ENCODE results near the gene SLC39A1.
A peak's percentile ranks its signal among the peaks of the same experiment; 100 is the strongest.
"Not testable (repeated sequence)": the region's sequence is repeated elsewhere in the genome, so short reads cannot be mapped to it uniquely, and the experiment has no call there.

SLC39A1 gene, protein sequence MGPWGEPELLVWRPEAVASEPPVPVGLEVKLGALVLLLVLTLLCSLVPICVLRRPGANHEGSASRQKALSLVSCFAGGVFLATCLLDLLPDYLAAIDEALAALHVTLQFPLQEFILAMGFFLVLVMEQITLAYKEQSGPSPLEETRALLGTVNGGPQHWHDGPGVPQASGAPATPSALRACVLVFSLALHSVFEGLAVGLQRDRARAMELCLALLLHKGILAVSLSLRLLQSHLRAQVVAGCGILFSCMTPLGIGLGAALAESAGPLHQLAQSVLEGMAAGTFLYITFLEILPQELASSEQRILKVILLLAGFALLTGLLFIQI

DNA sequence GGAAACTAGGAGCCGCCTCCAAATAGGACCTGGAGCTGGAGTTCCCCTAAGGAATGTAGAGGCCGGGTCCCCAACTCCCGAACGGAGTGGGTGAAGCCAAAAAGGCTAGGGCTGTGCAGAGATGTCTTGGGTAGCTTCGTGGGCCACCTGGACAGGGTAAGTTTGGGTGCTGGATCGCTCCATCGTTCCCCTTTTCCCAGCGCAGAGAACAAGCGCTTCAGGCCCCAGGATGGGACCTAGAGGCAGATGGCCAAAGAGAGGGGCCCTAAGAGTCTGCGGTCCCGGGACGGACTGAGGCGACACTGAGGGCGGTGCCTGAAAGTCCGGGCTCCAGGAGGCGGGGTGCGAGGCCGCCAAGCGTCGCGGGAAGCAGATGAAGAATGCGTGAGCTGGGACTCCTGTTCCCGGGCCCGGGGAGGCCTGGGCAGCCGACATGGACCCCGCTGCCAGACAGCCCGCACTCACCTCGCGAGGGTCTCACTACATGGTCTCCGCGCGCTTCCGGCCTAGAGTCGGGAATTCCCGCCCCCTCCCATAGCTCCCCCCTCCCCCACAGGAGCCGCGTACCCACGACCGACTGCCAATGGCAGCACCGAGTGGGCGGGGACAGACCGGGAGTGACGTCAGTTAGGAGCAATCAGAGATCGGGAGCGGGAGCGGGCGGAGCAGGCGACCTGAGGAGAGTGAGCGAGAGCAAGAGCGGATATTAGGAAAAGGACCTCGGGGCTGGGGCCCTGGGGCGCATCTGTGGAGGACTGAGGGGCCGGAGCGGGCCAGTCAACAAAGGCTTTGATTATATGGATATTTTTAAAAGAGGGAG, at the start of gene SLC39A1:
TSS of gene SLC39A1 (minus strand) at position 508 of the 820 bp plus-strand sequence. CDS start 822 bp downstream, outside the sequence.
- peak; percentile 89 to 97 for DNase-seq

DNA sequence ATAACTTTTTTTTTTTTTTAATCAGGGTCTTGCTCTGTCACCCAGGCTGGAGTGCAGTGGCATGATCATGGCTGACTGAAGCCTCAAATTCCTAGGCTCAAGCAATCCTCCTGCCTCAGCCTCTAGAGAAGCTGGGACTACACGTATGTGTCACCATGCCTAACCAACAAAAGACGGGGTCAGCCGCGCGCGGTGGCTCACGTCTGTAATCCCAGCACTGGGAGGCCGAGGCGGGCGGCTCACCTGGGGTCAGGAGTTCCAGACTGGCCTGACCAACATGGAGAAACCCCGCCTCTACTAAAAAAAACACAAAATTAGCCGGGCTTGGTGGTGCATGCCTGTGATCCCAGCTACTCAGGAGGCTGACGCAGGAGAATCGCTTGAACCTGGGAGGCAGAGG, 49.2 kb upstream of the SLC39A1 start:
- not testable (repeated sequence) for DNase-seq

DNA sequence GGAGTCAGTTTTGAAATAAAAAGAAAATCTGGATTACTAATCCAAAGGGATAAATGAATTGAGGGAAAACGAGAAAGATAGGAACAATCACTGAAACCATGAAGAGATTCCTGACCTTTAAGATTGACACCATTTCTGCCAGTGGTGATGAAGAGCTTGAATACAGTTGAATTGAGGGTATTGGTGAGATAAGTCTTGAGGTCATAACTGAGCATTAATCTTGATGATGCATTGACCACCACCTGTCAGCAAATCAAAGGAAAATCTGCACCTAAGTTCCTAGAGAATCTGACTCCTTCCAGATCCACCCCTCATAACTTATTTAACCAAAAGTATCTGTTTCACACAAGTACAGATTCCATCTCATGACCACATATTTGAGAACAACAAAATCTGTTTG, 48.8 kb upstream of the SLC39A1 start:
- no peak for DNase-seq

DNA sequence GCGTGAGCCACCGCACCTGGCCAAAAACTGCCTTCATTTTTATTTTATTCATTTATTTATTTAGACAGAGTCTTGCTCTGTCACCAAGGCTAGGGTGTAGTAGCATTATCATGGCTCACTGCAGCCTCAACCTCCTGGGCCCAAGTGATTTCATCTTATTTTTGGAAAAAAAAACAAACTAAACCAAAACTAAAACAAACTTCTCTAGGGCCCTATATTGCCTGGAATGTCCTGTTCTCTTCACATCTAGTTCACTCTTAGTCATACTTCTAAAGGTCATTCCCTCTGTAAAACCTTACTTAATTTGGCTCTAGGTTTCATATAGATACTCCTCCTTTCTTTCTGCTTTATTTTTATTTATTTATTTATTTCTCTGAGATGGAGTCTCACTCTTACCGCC, 42.8 kb upstream of the SLC39A1 start:
- DNase-seq, result no peak

DNA sequence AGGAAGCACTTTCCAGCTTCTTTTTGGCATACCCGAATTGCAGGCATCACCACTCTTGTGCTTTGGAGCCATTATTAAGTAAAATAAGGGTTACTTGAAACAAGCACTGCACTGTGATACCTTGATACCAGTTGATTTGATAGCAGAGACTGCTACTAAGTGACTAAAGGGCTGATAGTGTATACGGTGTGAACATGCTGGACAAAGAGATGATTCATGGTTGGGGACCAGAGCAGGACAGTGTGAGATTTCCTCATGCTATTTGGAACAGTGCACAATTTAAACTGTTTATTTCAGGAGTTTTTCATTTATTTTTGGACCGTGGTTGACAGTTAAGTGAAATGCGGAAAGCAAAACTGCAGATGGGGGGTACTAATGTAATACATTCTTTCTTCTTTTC, 37.1 kb upstream of the SLC39A1 start:
- no peak for DNase-seq

DNA sequence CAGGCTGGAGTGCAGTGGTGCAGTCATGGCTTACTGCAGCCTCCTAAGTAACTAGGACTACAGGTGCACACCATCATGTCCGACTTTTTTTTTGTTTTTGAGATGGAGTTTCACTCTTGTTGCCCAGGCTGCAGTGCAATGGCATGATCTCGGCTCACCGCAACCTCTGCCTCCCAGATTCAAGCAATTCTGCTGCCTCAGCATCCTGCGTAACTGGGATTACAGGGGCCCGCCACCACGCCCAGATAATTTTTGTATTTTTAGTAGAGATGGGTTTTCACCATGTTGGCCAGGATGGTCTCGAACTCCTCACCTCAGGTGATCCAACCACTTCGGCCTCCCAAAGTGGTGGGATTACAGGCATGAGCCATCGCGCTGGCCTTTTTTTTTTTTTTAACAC, 33.5 kb upstream of the SLC39A1 start:
- DNase-seq, result not testable (repeated sequence)

DNA sequence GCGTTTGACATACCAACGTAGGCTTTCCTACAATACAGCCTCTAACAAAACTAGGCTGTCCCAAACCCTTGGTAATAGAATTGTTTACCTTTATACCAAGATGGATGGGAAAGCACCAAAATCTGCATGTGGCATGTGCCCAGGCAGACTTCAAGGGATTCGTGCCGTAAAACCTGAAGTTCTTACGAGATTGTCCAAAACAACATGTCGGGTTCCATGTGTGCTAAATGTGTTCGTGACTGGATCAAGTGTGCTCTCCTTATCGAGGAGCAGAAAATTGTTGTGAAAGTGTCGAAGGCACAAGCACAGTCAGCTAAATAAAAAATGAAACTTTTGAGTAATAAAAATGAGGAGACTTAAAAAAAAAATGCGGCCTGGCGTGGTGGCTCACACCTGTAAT, 32.3 kb upstream of the SLC39A1 start:
- no peak for DNase-seq

DNA sequence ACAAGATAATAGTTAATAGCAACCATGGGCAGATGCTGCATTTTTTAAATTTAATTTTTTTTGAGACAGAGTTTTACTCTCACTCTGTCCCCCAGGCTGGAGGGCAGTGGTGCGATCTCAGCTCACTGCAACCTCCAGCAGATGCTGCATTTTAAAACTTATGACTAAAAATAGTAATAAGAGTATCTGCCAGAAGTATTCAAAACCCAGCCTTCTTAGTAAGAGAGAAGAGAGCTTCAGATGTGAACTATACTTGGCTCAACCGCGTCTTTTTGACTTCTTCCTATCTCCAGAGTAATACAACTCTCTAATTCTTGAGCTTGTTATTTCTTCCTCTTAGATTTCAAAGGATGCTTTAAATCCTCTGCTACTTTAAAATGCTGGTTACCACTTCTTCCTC, 31.9 kb upstream of the SLC39A1 start:
- no peak for DNase-seq

DNA sequence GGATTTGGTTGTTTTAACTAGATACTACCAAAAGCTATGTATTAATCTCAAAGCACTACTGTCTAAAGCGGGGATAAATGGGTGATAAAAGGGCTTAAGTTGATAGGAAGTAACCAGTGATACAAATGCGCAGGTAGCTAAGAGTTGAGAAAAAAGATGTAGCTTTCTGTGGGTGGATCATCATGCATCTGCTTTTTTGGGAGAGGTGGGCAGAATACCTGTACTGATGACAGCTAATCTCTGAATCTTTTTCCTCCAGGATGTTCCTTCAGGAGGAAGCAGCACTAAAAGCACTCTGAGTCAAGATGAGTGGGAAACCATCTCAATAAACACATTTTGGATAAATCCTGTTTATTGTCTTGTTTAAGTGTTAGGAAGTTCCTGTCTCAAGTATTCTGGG, 28.5 kb upstream of the SLC39A1 start:
- DNase-seq, result no peak

DNA sequence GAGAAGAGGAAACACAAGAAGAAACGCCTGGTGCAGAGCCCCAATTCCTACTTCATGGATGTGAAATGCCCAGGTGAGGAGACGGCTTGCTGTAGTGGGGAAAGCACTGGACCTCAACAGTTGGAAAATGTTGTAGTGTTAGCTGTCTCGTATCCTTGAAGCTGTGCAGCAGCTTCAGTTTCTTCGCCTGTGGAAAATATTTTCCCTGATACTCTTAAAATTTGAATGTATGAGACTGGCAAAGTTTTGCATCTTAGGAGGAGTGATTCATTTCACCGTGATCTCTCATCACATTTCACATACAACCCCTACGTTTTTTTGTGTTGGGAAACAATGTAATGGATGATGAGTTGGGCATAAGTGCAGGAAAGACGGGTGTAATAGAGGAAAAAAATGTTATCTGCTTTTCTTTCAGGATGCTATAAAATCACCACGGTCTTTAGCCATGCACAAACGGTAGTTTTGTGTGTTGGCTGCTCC, 27.9 kb upstream of the SLC39A1 start:
- no peak for DNase-seq

DNA sequence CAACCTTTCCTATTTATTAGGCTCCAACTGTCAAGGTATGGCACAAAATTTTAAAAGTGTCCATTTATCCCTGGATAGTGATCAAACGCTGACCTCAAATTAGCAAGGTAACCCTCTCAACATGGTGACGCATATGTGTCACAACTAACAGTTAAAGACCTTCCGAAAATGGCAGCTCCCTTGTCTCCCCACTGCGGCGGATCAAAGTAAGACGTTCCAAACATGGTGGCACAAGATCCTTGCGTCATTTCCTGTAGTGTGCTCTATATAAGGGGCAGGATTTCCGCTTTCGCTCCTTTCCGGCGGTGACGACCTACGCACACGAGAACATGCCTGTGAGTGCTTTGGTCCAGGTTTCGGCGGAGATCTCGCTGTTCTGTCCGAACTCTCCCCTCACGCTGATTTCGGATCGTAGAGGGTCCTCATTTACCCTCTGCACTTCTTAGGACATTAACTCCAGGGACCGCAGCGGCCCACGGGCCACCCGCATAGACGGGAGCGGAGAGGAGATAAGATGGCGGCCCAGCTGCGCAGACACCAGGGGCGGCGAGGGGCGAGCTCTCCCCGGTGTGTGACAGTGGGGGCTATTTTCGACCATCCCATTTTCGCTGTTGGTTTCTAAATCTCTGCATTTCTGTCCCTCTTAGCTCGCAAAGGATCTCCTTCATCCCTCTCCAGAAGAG, 27.3 kb upstream of the SLC39A1 start, which contains the start of gene RPS27:
TSS of gene RPS27 (plus strand) at position 295 of the 683 bp plus-strand sequence. CDS start at position 330, 35 bp downstream.
- peak; percentile 93 to 97 for DNase-seq

DNA sequence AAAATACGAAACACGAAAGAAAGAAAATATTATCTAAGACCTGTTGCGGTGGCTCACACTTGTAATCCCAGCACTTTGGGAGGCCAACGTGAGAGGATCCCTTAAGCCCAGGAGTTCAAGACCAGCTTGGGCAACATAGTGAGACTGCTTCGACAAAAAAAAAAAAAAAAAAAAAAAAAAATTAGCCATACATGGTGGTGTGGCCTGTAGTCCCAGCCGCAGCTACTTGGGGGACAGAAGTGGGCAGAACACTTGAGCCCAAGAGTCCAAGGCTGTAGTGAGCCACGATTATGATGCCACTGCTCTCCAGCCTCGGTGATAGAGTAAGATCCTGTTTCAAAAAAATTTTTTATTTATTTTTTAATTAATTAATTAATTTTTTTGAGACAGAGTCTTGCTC, 24.3 kb upstream of the SLC39A1 start:
- DNase-seq, result no peak

DNA sequence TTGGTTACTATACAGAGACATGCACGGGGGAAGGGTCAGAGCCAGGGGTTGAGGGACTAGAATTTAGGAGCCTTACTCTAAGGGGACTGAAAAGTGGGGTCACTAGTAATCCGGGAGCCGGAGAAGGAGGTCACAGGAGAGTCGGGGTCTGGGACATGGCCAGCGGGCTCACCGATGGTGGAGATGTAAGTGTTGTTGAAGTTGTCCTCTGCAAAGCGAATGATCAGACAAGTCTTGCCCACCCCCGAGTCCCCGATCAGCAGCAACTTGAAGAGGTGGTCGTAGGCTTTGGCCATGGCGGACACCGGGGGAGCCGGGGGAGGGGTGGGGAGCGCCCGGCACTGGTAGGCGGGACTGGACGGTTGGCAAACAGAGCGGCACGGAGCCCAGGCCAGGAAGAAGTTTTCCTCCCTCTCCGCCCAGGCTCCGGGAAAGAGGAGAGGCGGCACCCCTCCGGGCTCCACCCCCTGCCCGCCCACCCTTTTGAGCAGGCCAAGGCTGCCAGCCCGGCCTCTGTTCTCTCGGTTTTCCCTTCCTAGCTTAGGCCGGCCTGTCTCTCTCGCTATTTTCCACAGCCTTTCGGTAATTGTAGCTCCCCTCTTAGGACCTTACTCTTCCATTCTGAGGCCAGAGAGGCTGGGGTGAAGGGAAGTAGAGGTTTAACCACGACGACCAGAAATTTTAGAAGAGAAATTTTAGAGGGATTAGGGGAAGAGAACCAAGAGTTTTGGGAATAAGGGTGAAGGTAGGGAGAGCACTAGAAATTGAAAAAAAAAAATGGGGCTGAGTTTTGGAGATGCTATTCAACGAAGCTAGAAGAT, 22.8 kb upstream of the SLC39A1 start, which contains the start of gene RAB13:
TSS of gene RAB13 (minus strand) at position 399 of the 821 bp plus-strand sequence. CDS start at position 296, 103 bp downstream.
- DNase-seq, result peak; percentile 42 to 66

DNA sequence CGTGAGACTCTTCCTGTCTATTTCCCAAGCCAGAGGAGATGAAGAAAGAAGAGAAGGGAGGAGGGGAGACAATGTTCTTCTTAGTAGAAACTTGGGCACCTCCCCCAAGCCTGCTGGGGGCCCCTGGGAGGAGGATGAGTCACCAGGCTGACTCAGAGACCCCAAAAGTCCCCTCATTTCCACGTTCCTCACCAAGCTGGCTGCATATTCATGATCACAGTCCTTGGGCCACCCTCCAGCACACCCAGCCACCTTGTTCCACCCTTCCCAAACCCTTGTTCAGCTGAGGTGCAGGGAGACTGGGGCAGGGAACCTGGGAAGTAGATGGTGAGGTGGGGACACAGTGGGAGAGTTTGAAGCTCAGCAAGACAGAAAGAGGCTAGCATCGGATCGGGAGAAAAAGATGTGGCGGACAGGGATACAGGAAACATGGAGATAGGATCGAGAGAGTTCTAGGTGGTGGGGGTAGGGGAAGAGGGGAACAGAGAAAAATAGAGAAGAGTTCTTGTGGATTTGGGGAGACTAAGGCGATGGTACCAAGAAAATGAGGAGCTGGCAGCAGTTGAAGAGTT, 22.1 kb upstream of the SLC39A1 start:
- DNase-seq, result no peak

DNA sequence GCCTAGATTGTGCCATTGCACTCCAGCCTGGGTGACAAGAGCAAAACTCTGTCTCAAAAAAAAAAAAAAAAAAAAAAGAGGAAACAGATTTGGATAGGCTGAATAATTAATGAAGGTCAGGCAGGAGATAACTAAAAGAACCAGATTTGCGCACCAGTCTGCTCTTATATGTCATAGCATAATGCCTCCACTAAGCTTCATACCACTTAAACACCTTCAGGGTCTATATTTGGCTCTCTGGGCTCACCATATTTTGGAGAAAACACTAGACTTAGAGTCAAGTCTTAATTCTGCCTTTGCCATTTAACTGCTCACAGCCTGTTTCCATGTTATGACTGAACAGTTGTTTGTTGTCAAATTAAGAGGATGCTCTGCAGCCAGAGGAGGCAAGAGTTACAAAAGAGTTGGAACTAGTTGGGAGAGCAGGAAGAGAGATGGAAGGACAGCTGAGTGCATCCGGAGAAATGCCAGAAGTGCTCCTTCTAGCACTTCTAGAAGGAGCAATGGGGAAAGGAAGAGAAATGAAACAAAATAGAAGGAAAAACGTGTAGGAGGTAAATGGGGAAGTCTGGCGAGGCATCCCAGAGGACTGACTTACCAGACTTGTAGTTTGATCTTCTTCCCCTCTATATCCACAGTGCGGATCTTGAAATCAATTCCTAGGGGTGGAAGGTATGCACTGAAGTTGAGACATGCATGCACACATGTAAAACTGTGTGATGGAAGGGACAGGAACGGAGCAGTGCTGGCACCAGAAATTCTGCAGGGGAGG, 21.0 kb upstream of the SLC39A1 start:
- no peak for DNase-seq

DNA sequence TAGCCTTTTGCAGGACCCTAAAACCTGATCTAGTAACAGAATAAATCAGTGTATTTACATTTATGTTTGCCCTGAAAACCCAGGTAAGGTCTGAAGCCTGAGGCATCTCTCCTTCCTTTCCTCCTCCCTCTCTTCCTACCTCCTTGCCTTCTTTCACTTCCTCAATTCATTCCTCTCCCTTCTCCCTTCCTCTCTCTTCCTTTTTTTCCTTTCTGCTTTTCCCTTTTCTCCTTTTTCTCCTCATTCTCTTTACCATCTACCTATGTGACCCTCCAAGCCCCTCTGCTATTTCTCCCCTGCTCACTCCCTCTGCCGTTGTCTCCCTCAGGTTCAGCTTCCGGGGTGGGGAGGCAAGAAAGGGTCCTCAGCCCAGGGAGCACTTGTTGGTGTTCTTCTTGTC, 18.4 kb upstream of the SLC39A1 start:
- not testable (repeated sequence) for DNase-seq

DNA sequence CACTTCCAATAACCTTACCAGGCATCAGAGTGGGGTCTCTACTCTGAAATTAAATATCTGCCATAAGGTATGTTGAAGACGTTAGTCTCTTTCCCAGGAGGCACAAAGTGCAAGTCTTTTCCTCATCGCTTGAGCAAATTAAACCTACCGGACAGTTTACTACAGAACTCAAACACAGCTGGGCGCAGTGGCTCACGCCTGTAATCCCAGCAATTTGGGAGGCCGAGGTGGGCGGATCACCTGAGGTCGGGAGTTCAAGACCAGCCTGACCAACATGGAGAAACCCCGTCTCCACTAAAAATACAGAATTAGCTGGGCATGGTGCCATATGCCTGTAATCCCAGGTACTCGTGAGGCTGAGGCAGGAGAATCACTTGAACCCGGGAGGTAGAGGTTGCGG, 15.8 kb upstream of the SLC39A1 start:
- not testable (repeated sequence) for DNase-seq

DNA sequence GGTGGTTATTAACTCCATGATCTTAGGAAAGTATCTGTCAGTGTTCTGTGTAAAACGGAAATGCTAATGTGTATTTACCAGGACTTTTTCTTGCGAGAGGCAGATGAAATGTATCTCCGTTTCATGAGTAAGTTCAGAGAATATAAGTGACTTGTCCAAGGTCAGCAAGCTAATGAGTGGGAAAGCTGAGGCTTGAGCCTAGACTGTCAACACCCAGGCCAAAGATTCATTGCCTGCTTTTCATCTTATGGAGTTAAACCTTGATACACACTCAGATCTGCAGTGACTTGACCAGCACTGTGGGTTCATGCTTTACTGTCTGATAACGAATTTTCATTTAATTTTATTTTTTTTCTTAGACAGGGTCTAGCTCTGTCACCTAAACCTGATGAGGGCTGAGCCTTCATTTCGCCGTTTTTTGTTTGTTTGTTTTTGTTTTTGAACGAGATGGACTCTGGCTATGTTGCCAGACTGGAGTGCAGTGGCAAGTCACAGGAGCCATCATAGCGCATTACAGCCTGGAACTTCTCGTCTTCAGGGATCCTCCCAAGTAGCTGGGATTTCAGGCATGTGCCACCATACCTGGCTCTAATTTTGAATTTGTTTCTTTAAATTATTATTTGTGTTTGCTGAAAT, 15.1 kb upstream of the SLC39A1 start:
- no peak for DNase-seq

DNA sequence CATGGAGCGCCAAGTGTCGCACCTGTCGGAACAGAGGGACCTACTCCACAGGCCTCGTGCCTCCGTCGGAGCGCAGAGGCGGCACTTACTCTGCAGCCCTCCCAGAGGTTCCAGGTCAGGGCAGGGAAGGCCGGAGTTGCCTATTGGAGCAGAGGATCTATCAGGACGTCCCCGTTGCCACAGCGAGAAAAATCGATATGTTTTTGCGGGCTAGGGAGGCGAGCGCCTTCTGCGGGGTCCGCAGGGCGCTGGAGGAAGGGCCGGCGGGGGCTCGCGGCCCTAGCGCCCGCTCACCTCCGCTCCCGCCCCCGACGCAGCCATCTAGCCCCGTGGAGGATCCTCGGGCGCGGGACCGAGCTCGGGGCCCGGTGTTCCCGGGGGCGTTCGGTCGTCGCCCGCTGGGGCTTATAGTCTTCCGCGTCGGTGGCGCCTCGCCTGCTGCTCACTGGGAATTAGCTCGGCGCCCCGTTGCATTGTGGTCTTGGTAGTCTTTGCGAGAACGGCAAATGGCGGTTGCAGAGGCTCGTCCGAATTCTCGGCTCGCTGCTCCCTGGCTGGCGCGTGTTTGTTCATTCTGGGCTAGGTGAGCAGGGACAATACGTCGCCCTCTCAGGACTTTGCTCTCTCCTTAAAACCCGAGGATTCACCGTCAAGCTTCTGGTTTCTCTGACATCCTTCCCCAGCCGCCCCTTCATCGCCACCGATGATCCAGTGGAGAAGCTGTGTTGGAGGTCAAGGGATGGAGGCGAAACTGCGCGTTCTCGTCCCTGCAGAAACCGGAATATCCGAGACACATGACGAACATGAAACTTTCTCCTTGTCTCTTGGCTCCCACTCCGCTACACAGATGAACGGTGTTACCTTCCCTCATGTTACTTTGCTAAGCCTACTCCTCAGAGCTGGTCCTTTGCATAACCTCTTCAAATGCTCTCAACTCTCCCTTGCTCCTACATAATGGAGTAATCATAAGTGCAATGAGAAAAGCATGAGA, 14.2 kb upstream of the SLC39A1 start, which contains the start of gene JTB:
TSS of gene JTB (minus strand) at position 425 of the 991 bp plus-strand sequence. CDS start at position 3, 422 bp downstream.
- peak; percentile 55 to 70 for DNase-seq

Data from NCI-H524 (cell line).